GM19328 (cell line): ENCODE measurements around the gene FGF23.
"Not testable (repeated sequence)": the region's sequence is repeated elsewhere in the genome, so short reads cannot be mapped to it uniquely, and the experiment has no call there.

Experiments used
- ATAC-seq: cut with Tn5 transposase; IDR thresholded peaks from one replicate; pipeline ENCODE4 v1.9.1; 2021; ENCODE audit warnings: mild to moderate bottlenecking, moderate library complexity; ENCODE audit not compliant: unreplicated experiment

Gene FGF23

DNA sequence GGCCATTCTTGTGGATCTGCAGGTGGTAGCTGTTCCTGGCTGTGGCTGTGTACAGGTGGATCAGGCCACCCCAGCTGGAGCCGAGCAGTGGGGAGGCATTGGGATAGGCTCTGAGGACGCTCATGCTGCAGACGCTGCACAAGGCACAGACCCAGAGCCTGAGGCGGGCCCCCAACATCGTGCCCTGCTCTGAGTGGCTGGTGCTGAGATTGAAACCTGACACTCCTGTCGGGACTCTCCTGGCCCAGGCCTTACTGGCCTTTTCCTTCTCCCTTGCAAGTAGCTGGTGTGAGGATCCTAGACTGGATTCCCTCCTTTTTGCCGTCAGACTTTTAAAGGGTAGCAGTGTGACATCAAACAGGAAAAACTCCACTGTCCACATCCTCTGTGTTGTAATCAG, at the start of gene FGF23:
Gene FGF23, minus strand, starts transcription at position 308 of the 400 bp plus-strand sequence. Its CDS starts 130 bp downstream, at position 178.
- no peak for ATAC-seq

- ATAC-seq, result no peak
These were observed 44.9 kb upstream of the FGF23 start for GRCh38 chr12:4424422-4424821.

- ATAC-seq, result no peak
These were observed 44.1 kb upstream of the FGF23 start for GRCh38 chr12:4423528-4424195.

- no peak for ATAC-seq
These were observed 43.5 kb upstream of the FGF23 start for GRCh38 chr12:4422985-4423384.

DNA sequence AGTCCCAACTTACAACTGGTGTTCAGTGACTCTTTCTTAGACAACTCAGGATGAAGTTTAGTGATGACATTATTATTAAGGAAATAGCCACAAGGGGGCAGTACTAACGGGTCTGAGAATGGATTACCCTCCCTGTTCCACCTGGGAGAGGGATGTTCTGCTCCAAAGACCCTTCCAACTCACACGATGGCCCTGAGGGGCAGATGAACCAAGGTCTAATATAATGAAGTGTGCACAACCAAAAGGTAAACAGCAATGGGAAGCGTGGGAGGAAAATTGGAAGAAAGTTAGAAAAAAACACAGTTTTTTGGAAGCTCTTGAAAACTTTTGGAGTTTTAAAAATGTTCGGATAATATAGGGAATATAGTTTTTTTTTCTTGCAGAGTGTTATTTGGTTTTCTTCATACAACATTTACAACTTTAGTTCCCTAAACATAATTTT, 42.1 kb upstream of the FGF23 start:
- ATAC-seq, result no peak

DNA sequence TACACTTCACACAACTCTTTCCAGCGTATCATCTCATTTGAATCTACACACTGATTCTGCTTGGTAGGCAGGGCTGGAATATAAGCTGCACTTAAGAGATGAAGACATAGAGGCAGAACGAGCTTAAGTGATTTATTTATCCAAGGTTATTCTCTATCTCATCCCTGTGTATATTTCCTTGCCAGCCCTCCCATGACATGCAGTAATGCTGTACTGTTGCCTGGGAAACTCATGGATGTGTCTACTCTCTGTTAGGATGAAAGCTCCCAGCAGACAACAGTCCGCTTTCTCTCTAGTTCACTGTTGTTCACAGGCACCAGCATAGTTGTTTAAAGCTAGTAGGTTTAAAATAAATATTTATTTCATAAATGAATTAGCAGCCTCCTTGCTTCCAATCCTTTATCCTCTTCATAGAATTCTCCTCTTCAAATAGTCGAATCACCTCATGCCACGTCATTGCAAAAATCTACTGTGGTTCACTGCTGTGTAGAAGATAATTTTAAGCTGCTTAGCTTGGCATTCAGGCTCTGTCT, 40.7 kb upstream of the FGF23 start:
- no peak for ATAC-seq

DNA sequence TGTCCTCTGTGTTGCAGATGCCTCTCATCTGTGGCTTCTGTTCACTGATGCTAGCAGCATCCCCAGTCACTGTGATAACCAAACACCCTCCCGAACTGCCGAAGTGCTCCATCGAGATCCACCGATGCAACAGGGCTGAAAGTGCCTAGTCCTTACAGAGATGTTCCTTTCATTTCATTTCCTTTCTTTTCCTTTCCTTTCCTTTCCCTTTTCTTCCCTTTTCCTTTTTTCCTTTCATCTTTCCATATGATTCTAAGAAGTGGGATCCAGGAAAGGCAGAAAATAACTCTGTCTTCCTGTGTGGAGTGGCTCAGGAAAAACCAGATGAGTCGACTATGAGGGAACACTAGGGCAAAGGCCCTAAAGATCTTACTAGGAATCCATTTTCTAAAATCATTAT, 39.4 kb upstream of the FGF23 start:
- ATAC-seq, result no peak

GRCh38 chr12:4417936-4418335, 38.4 kb upstream of the FGF23 start:
- no peak for ATAC-seq

DNA sequence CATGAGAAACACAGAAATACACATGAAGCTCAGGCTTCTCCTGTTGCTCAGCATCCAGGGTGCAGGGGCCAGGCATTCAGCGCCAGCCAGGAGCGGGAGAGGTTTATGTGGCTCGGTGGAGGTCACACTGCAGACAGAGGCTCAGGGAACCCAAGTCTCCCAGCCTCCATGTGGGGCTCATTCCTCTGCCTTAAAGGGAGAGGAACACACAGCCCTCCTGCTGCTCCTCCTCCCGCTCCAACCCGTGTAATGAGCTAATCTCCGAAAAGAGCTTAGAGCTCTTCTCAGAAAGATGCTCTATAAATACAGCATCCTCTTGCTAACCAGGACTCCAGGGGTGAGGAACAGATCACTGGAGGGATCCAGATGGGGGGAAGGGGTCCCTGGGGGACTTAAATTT, 37.9 kb upstream of the FGF23 start:
- ATAC-seq, result no peak

GRCh38 chr12:4416276-4416675, 36.8 kb upstream of the FGF23 start:
- no peak for ATAC-seq

GRCh38 chr12:4412465-4412864, 33.0 kb upstream of the FGF23 start:
- ATAC-seq, result no peak

- ATAC-seq, result no peak
These were observed 32.5 kb upstream of the FGF23 start for GRCh38 chr12:4412056-4412455.

DNA sequence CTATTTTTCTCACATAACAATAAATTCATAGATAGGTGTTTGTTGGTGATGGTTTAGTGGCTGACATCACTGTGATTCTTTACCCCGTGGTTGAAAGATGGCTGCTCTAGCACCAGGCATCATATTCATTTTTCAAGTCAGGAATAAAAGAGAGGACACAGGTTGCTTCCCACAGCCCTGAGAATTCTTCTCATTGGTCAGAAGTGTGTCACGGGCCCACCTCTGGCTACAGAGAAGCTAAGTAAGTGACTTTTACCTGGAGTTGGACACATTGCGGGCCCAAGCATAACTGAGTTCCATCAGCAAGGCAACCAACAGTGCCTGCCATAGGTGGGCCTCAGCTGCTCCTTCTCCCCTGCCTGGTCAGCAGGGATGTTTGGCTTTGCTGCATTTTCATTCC, 27.6 kb upstream of the FGF23 start:
- ATAC-seq, result no peak

DNA sequence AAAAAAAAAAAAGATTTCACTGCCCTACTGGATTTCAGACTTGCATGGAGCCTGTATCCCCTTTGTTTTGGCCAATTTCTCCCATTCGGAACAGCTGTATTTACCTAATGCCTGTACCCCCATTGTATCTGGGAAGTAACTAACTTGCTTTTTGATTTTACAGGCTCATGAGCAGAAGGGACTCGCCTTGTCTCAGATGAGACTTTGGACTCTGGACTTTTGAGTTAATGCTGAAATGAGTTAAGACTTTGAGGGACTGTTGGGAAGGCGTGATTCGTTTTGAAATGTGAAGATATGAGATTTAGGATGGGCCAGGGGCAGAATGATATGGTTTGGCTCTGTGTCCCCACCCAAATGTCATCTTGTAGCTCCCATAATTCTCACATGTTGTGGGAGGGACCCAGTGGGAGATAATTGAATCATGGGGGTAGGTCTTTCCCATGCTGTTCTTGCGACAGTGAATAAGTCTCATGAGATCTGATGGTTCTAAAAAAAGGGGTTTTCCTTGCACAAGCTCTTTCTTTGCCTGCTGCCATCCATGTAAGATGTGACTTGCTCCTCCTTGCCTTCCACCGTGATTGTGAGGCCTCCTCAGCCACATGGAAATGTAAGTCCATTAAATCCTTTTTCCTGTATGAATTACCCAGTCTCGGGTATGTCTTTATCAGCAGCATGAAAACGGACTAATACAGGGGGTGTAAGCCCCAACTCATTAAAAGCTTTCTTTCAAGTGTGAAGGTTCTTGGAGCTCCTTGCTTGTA, 25.5 kb upstream of the FGF23 start:
- not testable (repeated sequence) for ATAC-seq

- ATAC-seq, result no peak
These were observed 23.5 kb upstream of the FGF23 start for GRCh38 chr12:4402996-4403395.

DNA sequence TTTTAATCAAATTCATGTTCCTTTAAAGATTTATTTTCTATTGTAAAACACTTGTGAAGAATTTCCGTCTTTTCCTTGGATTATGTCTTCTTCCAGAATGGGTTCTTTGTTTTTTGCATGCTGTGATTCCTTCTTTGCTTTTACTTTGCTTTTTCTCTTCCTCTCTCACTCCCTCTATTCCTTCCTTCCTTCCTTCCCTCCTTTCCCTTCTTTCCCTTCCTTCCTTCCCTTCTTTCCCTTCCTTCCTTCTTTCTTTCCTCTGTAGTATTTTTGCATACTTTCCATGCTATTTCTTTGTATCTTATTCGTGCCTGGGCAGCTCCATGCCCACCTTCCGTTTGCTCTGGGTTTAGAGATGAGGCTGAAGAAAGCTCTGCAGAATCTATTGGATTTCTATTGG, 21.6 kb upstream of the FGF23 start:
- ATAC-seq, result no peak

GRCh38 chr12:4395818-4396217, 16.3 kb upstream of the FGF23 start:
- no peak for ATAC-seq

- no peak for ATAC-seq
These were observed 13.7 kb upstream of the FGF23 start for GRCh38 chr12:4393211-4393610.

GRCh38 chr12:4392223-4392742, 12.8 kb upstream of the FGF23 start:
- no peak for ATAC-seq

DNA sequence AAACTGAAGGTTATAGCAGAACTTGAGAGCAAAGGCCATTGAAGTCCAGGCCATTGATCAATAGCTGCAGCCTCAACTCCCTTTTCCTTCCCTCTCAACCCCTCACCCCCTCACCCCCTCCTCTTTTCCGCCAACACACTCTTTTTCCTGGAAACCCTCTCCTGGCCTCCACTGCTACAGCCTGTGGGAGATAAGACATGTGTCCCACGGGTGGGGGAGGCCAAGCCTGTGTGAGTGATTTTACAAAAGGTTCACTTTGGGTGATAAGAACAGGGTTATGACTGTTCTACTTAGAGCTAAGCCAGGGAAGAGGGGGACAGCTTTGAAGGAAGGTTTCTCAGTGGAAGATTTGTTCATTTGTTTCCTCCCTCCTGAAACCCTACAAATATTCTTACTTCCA, 9.2 kb upstream of the FGF23 start:
- ATAC-seq, result no peak

DNA sequence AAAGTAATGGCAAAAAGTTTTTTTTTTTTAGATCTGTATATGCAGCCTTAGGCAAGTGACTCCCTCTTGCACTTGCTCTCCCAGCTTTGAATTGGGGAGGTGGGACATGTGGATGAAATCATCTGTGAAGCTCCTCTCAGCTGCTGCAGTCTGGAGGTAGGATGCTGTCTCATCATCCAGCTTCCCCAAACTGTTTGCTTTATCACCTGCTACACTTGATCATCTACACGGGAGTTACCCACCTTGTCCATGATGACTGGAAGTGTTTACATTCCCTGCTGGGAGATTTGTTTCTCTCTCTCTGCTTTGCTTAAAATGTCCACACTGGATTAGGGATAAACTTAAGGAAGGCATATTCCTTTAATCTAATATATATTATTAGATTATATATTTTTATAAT, 8.5 kb upstream of the FGF23 start:
- ATAC-seq, result no peak

DNA sequence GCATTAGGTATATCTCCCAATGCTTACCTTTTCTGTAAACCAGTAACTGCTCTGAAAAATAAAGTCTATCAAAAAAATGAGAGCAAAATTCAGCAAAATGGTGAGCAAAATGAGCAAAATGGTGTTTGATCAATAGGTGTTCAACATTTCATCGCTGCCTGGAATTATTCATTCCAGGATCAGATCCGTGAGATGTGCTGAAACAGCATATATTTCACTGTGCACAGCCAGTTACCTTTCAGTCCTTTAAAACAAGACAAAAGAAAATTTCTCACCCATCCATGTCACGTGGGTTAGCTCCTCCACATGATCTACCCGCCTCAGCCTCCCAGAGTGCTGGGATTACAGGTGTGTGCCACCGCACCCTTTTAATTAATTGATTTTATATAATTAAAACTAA, 8.1 kb upstream of the FGF23 start:
- no peak for ATAC-seq
